NCI-H446 treated with DMSO at 0.1 percent for 48 hours (cell line): Measurements from ENCODE around the gene COL6A1.
"Not testable (repeated sequence)": the region's sequence is repeated elsewhere in the genome, so short reads cannot be mapped to it uniquely, and the experiment has no call there.

Source experiments
- DNase-seq: peaks from one replicate; lab custom pipeline; 2025; lab: John Stamatoyannopoulos, UW

Gene COL6A1

DNA sequence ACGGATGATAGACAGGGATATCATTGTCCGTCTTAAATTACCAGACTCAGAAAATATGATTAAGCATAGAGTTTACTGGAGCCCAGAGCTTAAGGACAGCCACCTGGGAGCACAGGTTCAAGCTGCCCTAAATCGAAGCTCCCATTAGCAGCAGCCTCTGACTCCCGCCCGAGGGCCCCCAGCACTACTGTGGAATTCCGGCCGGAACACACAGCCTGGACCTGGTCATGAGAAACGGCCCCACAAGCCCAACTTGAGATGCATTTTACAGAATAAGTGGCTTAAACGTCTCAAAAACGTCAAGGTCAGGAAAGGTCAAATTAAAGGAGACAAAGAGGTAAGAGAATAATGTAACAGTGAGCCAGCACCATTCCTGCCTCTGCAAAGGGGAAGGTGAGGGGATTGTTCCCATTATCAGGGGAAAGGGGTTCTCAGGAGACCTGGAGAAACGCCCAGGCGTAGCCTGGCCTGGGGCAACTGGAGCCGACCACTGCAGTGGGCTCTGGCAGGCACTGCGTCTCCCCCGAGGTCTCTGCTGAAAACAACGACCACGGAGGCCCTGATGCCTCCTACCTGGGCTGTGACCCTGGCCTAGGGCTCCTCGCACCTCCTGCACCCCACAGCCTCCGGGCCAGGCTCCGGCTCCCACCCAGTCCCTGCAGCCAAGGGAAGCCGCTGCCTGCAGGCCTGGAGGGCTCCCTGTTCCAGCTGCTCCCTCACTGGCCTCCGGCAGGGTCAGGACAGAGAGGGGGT, 11.5 kb upstream of the COL6A1 start:
- no peak for DNase-seq

DNA sequence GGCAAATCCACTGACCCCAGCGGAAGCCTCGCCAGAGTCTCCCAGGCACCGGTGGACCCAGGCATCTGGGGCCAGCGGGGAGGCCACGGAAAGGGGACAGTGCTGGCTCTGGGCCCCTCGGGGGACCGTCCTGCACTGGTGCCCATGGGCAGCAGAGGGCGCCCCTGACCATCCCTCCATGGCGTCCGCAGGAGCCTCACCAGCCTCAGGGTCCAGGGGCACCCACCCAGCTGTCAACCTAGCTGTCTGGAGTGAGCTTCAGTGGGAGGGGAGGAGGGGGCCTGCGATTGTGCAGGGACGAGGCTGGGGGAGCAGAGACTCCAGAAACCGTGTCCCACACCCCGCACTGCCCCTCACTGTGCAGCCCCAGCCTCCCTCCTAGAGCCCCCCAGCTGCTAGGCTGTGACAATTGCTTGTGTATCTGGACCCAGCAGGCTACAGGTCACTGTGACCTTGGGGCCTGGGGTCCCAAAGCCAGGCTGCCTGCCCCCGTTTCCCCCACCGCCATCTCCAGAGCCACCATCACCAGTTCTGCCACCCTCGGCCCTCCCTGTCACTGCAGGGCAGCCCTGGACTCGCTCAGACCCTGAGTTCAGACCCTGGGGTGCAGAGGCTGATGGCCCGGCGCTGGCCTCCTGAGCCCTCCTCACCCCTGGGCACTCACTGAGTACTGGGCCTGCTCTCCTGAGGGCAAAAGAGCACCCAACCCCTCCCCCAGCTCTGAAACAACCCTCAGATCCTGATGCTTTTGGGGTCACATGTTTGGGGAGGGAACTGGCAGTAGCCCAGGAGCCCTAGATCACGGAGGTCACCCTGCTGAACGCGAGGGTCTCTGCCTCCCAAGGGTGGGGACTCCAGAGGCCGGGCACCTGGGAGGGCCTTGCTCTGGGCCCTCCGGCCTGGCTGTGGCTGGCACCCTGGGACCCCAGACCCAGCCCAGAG, 10.6 kb upstream of the COL6A1 start:
- DNase-seq: no peak

DNA sequence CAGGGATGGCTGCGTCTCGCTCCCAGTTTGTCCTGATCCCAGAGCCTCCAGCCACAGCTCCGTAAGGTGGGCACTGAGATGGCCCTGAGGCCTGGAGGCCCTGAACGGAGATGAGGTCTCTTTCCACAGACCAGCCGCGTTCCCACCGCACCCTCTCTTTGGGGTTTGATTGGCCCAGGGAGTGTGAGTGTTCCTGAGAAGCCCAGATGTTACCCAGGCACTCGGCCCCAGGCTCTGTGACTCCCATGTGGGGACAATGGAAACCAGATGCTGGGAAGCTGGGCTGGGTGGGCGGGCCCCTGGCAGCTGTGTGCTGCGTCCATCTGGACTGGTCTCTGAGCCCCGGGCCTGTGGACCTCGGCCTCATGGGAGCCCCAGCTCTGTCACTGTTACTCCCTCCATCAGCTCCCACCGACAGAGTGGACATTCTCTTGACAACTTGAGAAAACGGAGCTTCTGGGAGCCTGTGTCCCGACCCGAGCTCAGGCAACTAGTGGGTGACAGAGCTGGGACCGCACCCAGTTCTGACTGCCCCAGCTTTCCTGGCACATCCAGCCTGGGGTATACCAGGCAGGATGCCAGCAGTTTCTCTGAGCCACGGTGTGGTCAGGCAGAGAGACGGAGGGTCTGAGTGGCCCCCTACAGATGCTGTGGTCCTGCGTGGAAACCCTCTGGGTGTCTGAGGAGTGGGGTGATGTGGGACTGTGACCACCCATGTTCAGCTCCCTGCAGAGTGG, 9.8 kb upstream of the COL6A1 start:
- DNase-seq: no peak

DNA sequence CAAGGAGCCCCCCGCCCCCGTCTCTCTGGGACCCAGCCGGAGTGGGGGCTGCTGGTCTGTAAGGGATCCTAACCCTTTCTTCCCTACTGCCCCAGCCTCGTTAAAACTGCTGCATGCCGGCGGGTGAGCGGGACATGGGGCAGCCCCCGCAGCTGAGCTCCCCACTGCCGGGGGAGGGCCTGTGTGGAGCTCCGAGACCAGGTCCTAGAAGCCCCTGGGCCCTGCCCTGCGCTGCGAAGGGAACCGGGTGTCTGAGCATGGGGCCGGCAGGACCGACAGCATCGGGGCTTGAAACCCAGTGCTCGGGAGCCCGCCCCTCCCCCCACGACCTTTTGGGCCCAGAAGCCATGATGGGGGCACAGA, 9.2 kb upstream of the COL6A1 start:
- no peak for DNase-seq

DNA sequence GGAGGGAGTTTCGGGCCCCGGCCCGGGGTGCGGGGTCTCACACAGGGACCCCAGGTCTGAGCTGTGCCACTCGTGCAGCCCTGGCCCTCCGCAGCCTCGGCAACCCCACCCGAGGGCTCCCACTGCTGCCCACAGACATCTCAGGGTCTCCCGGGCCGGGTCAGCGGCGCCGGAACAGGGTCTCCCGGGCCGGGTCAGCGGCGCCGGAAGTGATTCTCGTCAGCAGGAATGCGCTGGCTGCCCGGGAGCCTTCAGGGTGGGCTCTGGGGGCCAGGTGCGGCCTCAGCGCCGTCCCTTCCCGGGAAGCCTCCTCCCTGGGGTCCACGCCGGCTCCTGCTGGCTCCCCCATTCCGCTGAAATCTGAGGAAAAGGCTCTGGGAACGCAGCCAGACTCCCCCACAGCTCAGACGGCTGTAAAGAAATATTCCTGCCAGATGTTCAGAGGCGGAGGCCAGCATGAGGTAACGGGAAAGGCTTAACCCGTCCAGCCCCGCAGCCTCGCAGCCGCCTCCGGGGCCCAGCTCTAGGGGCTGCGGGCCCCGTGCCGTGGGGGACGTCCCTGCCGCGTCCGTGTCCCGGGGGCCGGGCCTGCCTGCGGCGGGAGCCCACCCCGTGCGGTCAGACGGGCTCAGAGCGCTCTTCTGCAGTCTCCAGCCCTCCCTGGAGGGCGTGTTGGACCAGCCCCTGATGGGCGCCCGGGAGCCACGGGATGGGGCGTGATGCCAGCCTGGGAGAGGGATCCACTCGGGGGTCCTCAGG, 8.7 kb upstream of the COL6A1 start:
- DNase-seq: no peak

DNA sequence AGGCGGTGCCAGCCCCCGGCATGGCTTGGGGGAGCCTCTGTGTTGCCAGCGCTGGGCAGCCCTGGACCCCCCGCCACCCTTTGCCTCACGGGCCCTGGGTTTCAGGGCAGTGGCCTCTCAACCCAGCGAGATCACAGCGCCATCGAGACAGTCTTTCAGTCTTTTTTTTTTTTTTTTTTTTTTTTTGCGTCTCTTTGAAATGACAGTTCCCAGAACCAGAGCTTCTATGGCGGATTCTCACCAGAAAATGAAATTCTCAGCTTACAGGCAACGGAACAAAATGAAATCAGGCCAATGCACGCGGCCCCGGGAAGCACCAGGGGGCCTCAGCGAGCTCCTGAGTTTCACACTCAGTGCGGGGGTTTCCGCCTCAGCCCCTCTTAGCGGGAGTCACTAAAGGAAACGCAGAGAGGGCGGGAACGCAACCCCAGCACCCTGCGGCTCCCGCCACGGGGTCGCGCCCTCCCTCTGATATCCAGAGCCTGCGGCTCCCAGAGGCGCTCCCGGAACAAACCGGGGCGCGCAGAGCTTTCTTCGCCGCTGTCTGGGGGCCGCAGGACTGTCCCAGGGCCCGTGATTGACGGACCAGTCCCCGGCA, 8.0 kb upstream of the COL6A1 start:
- DNase-seq: no peak

DNA sequence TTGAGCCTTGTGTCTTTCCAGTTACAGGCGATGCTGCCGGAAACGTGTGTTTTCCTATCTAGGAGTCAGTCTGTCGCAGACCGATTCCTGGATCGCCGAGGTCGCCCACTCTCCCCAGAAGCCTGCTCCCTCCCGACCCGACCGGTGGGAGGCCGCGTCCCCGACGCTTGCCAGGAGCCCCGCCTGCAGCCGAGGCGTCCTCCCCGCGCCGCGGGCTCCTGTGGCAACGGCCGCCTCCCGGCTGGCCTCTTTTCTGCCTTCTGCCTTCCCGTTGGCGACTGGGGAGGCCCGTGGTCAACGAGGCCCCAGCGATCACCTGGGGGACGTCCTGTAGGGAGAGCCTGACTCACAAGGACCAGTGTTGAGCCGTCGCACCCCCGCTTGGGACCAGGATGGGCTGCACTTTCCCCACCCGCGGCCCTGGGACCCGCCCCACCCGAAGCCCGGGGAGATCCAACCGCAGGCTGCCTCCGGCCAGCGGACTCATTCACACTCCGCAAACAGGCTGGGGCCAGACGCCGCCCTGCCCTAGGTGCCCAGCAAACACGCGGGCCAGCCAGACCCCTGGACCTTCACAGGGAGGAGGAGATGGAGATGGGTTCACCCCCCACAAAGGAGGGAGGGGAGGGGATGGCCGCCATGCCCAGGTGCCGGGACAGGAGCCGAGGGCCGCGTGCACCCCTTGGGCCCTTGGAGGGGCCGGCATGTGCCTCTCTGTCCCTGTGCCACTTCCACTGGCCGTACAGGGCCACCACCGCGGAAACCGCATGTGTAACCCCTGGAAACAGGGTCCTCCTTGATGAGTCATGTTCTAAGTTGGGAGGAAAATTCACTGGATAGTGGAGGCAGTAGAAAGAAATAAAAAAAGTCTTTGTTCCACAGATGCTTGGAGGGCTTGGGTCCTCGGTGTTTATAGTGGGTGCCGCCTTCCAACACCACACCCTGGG, 7.2 kb upstream of the COL6A1 start:
- no peak for DNase-seq

DNA sequence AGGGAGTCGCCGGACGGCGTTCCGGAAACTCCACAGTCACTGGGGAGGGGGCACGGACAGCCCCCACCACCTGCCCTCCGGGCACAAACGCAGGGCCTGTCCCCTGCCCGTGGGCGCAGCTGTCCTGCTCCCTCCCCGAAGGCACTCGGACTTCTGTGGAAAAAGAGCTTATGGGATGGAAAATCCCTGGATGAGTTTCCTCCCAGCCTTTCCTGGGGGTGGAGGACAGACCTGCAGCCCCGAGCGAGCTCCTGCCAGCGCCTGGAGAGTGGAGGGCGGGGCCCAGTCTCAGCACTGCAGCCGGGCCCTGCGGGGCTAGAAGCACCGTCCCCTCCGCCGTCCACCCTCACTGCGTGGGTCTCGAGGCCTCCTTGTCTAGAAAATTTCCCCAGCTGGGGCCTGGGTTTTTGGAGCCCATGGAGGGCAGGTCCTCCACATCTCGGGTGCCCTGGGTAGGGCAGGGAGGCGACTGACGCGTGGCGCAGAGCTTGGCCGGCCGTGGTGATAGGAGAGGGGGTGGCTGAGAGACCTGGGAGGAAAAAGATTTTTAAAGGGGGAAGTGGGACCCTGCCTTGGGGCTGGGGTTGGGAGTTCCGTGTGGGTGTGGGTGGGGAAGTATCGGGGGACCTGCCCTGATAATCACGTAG, 6.4 kb upstream of the COL6A1 start:
- no peak for DNase-seq

DNA sequence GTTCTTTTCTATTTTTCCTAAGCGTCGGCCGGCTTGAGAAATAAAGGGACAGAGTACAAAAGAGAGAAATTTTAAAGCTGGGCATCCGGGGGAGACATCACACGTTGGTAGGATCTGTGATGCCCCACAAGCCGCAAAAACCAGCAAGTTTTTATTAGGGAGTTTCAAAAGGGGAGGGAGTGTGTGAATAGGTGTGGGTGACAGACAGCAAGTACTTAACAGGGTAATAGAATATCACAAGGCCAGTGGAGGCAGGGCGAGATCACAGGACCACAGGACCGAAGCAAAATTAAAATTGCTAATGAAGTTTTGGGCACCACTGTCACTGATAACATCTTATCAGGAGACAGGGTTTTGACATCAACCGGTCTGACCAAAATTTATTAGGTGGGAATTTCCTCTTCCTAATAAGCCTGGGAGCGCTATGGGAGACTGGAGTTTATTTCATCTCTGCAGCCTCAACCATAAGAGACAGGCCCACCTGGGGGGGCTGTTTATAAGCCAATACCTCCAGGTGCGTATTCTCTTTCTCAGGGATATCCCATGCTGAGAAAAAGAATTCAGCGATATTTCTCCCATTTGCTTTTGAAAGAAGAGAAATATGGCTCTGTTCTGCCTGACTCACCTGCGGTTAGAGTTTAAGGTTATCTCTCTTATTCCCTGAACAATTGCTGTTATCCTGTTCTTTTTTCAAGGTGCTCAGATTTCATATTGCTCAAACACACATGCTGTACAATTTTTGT, 5.7 kb upstream of the COL6A1 start:
- DNase-seq: not testable (repeated sequence)

DNA sequence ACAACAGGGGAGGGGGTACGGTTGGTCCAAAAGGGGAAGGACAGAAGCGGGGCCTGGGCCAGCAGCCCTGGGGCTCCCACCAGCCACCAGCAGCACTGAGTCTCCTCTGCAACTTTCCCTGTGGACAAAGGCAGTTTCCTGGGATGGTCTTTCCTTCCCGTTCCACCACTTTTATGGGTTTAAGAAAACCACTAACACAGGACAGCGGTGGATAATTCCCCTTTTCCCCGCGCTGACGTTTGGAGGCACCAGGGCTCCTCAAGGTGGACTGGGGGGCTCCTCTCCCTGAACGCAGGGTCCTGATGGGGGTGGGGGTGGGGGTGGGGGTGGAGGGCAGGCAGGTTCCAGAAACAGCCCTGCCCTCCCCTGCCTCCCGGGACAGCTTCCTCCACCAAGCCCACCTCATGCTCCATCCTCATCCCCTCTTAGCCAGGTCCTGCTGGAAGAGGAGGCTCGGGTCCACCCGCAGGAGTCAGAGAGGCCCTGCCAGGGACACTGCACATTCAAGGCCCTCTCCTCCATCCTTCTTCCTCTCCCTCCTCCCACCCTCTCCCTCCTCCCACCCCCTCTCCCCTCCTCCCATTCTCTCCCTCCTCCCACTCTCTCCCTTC, 4.8 kb upstream of the COL6A1 start:
- DNase-seq: no peak

DNA sequence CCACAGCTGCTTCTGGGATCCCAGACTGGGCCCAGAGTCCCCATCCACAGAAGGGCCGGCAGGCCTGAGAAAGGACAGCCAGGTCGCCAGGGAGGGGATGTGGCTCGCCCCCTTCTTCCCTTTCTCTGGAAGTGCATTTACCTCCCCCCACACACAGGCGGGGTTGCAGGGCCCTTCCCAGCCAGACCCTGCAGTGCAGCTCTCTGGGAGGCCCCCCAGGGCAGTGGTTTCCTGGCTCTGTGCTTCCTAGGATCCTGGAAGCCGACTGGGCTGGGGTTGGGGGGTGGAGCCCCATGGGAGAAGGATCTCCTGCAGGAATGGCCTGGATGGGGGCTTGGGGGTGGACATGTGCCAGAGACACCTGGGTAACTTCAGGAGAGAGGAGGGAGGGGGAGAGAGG, 4.2 kb upstream of the COL6A1 start:
- no peak for DNase-seq

DNA sequence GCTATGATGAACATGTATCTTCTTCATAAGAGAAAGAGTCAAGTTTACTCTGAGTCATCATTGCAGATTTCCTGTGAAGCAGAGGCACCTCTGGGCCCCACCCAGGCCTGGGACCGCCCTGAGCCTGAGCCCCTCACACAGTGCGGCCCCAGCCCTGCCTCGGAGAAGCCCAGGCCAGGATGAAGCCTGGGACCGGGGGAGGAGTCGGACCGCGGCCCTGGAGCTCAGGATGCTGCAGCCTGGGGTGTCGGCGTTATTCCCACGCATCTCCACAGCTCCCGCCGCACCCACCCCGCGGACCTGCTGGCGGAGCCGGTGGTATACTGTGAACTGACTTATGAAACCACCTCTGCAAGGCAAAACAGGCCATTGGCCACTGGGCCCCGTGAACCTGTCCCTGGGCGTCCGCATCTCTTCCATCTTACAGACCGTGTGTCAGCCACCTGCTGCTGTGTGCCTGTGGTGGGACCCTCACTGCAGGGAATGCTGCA, 2.4 kb upstream of the COL6A1 start:
- no peak for DNase-seq

DNA sequence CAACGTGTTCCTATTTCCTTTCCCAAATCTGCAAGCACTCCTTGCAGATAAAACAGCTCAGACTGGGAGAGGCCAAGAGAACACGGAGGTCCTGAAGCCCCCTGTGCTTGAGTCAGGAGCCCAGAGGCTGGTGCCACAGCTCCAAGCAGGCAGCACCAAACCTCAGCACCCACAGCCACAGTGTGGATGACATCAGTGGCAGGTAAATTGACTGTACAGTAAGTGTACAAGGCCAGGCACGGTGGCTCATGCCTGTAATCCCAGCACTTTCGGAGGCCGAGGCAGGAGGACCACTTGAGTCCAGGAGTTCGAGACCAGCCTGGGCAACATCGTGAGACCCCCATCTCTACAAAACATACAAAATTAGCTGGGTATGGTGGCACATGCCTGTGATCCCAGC, 1.9 kb upstream of the COL6A1 start:
- DNase-seq: no peak

DNA sequence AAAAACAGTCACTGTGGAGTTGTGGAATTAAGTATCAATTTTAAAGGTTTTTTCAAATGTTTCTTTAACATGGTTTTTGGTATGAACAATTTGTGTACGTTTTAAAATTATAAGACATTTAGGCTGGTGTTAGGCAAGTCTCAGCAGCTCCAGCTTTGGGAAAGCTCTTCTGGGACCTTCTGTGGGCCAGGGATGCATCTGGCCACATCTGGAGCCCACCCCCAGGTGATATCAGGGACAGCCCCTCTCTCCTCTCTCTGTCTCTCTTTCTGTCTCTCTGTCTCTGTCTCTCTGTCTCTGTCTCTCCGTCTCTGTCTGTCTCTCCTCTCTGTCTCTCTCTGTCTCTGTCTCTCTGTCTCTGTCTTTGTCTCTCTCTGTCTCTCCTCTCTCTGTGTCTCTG, 1.3 kb upstream of the COL6A1 start:
- DNase-seq: no peak

DNA sequence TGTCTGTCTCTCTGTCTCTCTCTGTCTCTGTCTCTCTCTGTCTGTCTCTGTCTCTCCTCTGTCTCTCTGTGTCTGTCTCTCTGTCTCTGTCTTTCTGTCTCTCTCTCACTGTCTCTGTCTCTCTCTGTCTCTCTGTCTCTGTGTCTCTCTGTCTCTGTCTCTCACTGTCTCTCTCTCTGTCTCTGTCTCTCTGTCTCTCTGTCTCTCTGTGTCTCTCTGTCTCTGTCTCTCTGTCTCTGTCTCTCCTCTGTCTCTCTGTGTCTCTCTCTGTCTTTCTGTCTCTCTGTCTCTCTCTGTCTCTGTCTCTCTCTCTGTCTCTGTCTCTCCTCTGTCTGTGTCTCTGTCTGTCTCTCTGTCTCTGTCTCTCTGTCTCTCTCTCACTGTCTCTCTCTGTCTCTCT, 873 bp upstream of the COL6A1 start:
- DNase-seq: no peak

DNA sequence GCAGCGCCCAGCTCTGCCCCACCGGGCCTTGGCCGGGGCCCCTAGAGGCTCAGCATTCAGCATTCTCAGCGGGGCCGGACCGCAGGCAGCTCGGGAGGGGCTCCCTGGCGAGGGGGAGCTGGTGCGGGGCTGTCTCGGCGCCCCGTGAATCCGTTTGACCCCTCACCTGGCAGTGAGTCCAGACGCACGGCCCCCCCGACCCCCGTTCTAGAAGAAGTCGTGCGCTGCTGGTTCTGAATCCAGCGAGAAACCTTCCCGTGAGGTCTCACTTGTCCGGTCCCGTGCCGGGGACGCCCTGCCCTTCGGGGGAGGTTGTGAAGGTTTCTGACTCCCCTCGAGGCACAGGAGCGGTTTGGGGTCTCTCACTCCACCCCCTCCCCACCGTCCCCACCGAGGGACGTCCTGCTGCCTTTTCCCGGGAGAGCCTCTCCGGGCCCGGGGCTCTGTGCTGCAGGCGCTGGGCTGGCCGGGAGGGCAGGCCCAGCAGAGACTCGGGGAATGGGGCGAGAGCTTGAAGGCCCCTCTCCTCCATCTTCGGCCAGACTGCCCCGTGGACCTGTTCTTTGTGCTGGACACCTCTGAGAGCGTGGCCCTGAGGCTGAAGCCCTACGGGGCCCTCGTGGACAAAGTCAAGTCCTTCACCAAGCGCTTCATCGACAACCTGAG, 655 bp downstream of the COL6A1 start:
- no peak for DNase-seq

DNA sequence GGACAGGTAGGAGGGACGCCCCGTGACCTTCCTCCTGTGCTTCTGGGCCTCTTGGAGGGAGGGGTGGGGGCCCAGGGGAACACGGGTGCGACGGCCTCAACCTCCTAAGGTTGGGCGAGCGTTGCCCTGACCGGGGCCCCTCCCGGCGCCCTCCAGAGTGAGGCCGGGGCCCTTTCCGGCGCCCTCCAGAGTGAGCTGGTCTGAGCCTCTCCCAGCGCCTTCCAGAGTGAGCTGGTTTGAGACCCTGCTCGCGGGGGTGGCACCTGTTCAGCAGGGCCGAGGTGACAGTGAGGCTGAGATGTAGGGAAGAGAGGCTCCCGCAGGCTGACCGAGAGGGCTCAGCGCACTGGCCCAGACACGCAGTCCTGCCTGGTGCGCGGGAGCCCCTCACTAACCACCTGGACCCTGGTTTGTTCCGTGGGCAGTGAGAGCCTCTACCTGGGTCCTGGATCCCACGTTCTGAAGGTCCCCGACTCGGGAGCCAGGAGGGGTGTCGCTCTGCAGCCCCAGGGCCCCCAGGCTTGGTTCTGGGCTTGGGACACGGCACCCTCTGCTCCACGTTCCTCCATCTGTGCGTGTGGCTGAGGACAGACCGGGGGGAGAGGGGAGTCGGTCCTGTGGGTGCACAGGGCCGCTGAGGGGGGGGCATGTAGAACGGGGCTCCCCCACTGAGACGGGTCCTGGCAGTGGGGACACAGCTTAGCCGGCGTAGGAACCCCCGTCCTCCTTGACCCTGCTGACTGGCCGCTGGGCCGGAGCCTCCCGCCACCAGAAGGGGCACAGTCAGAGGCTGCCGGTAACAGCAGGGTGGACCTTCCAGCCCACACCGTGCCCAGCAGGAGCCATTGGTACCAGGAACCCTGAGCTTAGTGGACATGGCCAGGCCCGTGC, 1.4 kb downstream of the COL6A1 start:
- no peak for DNase-seq
